Stimulated activated CD8-positive, alpha-beta memory T cell treated with anti-CD3 and anti-CD28 coated beads, Interleukin-12 subunit alpha, Interleukin-12 subunit beta, amount 100 ng/mL, for 1 hour (primary cell): ENCODE results near the gene C3orf62.

Source experiments
- DNase-seq: peaks from one replicate; pipeline ENCODE4 v3.0.0-alpha.2; 2020; ENCODE audit warnings: low read depth

C3orf62 gene

DNA sequence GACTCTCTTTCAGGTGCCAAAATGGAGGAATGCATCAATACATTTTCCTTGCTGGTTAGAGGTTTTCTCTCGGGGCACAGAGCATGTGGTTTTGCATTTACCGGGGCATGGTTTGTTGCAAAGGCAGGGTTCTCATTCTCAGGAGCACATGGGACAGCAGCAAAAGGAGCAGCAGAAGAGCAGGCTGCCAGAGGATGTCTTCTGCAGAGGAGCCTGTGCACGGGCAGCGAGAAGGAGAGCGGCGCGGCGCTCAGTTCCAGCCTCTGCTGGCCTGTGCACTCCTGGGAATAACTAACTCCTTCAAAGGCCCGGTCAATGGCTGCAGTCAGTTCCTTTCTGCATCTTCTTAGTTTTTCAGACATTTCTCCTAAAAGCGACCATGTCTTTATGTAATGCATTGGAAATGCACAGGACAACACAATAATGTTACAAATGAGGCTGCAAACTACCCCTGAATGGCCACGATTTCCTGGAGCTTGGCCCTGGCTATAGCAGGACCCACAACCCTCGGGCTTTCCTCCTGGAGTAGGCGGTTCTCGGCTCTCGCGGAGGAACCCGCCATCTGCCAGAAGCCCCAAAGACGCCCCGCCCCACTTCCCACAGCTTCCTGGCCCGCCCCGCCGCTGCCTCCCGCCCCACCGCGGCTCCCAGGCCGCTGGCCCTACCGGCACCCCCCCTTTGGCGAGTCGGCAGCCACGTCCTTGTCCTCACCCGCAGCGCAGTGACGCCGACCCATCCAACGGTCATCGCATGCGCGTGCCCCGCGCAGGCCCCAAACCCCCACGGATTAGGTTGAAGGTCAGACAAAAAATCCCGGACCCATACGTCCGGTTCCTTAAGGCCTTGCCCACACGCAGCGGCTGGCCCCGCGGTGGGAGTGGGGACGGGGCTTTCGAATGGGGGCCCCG lies at the start of gene C3orf62:
C3orf62 (minus strand) TSS at position 758 of the 908 bp plus-strand sequence; CDS start at position 398, 360 bp downstream.
- DNase-seq = peak; percentile 51

DNA sequence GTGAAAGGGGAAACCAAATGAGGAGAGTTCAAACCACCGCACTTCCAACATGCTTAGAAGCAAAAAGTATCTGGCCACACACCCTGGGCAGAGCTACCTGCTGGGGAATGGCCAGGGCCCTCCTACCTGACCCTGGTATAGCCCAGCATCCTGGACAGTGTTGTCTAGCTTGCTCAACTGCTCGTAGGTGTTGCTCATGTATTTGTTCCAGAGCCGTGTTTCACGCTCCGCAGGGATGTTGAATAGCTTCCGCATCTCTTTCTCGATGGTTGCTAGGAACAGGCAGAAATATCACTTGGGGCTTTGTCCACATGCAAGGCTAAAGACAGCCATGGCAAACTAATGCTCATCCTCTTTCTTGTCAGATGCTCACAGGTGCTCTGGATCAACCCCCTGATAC lies 47.7 kb upstream of the C3orf62 start:
- DNase-seq = no peak

DNA sequence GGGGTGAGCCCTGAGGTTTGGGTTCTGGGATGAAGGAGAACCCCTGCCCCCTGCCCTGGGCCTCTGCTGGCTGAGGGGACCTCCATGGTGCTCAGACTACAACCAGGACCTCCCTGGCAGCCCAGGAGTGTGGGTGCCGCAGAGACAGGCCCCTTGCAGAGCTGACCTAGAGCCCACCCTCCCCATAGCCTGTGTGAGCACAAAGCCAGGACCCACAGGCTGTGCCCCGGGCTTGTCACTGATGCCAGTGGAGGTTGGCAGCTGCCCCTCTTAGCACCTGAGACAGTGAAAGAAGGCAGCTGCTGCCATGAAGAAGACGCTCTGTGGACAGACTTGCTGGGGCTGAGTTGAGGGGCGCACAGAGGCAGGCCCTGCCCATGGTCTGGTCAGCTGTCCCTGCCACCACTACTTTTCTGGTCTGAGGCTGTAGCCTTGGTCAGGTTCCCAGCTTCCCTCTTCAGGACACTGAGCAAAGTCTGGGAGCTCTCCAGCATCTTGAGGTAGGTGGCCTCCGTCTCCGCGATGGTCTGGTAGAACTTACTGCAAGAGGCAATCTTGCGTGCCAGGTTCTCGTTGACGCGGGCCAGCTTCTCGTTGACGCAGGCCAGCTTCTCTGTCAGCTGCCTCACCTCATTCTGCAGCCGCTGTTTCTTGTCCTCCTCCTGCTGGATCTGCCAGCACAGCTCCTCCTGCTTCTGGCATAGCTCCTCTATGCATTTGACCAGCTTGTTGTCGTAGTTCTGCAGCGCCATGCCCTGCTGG lies 39.8 kb upstream of the C3orf62 start:
- DNase-seq = no peak

DNA sequence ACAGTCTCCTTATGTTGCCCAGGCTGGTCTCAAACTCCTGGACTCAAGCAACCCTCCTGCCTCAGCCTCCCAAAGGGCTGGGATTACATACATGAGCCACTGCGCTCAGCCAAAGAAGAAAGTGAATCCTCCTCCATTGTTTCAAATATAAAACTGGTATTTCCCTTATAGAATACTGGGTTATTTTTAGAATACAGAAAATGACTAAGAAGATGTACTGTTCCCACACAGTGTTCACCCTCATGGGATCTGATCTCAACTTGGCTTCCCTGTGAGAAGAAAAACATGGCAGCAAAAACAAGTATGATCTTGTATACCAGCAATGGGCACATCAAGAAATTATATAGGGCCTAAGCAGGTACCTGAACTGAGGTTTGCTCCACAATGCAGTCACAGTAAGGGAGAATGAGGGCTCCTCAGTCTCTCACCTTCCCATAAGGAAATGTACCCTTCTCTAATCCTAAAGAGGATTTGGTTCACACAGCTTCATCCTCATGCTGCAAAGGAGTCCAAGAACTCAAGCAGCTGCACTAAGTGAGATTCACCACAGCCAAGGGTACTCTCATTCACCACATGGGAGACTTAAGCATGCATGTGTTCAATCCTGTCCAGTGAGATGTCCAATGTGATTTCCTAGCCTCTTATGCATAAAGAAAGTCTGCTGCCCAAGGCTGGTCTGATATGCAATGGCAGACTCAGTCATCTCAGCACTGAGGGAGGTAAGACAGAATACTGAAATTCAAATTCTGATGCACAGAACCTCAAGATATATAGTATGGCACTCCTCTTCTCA lies 37.1 kb upstream of the C3orf62 start:
- DNase-seq = no peak

DNA sequence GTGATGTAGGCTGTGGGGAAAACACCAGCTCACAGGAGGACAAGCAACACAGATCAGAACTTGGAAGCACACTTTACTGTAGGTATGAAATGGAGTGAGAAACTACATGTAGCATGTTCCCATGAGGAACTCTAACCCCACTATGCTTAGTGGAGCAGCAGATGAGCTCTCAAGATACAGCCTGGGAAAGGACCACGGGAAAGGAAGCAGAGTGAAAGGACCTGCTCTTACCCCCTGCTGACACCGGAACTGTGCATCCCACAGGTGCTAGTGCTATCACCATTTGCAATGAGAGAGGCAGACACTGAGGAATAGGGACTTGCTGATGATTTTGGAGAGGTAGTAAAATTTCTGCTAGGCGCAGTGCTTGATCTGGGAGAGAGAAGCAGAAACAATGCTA lies 34.3 kb upstream of the C3orf62 start:
- no peak for DNase-seq

DNA sequence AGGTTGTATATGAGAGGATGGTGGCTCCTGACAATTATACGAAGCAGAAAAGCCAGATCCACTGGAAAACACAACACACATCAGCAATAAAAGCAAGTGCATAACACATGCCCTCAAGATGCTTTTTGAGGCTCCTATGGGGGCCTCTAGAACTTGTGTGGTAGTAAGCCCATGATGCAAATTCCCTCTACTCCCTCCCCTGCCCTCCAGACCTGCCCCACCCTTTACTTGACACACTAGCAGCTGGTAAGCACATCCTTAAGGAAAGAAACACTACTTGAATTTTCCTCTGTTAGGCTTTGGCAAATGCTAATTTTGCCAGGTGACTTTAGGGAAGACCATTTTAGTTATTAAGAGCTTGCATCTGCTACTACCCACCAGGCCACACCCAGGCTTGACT lies 33.6 kb upstream of the C3orf62 start:
- no peak for DNase-seq

DNA sequence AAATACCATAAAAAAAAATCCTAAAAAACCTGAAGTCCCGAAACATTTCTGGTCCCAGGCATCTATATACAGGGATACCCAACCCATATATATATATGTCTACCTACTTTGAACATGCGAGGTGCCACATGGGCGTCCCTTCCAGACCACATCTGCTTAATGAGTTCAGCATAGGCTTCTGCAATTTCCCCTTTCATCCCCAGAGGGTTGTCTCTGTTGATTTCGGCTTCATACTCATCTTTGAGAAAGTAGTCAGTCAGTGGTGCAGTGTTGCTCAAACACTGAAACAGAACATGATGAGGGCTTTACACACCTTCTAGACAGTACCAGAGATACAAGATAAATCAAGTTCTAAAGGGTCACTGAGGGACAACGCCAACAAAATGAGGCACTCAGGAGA lies 28.6 kb upstream of the C3orf62 start:
- DNase-seq = no peak

DNA sequence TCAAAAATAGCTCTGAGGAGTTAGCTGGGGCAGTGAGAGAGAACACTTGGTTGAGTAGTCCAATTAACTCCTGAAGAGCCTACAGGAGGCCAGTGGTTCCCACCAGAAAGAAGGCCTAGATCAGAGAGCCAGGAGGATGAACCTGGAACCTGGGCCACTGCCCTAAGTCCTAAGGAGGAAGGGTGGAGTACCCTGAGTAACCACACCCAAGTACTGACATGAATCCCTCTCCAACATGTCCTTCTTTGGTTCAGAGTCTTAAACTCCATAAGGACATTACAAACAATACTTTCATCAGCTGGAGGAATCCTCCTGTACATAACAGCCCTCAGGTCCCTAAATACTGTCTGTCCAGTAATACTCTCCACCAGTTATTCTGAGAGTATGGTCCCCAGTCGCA lies 25.6 kb upstream of the C3orf62 start:
- no peak for DNase-seq

DNA sequence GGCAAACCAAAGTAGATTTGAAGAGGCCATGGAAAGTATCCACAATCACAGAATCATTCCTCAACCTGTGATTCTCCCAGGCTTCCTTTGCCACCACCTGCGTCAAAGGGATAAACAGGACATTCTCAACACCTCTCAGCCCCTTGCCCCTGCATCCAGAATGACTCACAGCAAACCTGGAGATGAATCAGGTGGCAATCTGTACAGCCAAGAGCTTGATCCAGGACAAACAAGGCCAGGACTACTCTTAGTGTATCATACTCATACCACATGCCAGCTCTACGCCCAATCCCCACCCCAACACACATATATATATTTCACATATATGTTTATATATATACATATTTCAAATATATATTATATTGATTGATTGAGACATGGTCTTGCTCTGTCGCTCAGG lies 23.6 kb upstream of the C3orf62 start:
- DNase-seq = no peak

DNA sequence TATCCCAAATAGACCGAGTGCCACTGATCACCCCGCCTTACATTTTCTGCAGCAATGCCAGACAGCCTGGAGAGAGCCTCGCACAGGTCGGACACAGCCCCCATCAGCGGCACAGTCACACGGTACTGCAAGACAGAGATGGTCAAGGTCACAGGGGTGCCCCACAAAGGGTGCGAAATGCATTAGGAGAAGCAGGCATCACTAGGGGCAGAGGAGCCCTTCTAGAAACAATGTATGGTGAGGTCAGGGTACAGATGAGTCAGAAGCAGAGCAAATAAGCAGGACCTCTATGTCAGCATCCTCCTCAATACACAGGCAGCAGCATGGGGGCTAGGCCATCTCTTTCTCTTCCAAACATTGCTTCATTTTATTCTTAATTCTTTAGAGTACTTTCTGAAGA lies 21.5 kb upstream of the C3orf62 start:
- no peak for DNase-seq

DNA sequence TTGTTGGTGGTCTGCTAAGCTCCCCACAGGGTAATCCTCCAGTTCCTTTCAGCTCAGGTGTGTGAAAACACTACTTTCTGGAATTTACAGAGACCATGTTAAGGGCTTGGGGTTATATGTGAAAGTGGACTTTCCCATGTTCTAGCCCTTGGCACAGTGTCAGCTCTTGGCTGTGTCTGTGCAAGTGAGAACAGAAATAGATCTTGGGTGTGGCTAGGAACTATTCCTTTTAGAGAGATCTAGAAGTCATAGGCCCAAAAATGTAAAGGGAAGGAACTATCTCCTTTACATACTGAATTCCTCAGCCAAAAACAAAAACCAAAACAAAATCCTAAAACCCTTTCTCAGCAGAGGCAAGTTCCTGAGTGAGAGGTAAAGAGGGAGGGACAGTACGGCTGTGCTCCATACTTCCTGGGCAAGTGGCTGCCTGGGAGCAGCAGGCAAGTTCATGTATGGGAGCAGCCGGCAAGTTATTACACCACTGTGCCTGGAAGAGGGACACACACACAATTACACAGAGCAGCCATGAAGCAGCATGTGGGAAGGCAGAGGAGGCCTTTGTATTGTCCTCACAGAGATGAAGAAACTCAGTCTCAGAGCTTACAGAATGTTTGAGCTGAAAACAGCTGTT lies 19.9 kb upstream of the C3orf62 start:
- no peak for DNase-seq

DNA sequence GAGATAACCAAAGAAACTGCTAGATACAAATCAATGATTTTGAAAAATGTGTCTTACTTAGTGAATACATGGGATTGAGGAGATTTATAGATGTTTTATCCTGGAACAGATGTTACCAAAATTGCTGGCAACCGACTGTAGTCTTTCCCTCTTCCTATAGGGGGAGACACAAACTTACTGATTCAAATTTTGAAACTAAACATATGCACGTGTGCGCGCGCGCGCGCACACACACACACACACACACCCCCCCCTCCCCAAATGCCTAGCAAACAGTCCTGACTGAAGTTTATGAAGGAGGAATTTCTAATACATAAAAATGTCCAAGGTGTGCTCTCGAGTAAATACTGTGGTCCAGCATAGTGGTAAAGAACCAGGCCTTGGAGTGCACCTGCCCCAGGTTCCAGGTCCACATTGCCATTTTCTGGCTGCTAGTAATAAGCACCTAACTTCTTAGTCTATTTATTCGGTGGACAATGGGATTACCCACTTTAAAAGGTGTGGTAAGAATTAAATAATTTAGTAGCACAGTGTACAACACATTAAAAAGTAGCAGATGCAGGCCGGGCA lies 18.5 kb upstream of the C3orf62 start:
- DNase-seq = peak; percentile 5

DNA sequence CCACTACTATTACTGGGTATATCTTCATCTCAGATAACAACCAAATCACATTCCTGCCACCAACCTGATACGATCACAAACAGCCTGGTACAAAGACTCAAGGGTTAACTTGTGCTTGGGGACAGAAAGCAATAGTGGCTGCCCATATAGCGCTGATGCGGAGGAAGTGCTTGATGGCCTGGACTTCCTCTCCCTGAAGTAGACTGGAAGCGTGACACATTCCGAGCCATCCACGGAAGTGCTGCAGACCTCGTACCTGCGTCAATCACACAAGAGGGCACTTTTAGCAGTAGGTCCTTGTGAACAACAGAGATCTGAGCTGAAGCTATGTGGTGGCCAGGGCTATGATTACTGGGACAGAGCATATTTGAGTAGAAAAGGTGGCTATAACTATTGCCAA lies 17.3 kb upstream of the C3orf62 start:
- DNase-seq = no peak

DNA sequence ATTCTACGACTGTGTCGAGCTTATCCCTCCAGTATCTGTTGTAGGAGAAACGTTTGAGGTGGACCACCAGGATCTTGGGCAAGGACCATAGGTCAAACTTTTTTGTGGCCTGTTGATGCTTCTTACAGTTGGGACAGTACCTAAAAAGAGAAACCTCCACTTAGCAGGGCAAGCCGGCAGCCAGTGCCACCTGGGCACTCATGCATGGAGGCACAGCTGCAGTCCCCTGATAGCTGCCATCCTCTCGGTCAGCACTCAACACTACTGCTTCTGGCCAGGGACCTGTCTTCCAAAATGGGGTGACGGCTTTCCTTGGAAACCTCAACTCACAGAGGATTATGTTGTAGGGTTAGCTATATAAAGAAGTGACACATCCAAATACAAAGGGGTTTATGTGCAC lies 7.0 kb upstream of the C3orf62 start:
- DNase-seq = no peak

DNA sequence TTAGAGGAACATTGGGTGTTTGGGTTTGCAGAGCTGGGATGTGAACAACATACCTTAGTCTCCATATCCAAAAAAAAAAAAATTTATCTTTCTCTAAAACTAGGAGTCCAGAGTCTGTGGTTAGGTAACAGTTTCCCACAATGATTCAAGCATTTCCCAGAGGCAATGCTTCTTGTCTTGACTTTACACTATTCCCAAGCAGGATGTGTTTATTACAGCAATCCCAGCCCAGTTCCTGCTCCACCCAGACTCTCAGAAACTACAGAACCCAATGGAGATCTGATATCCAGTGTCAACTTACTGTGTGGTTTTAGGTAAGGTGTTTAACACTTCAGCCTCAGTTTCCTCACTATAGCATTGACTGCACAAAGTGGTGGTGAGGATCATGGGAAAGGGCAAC lies 2.3 kb upstream of the C3orf62 start:
- DNase-seq = no peak

DNA sequence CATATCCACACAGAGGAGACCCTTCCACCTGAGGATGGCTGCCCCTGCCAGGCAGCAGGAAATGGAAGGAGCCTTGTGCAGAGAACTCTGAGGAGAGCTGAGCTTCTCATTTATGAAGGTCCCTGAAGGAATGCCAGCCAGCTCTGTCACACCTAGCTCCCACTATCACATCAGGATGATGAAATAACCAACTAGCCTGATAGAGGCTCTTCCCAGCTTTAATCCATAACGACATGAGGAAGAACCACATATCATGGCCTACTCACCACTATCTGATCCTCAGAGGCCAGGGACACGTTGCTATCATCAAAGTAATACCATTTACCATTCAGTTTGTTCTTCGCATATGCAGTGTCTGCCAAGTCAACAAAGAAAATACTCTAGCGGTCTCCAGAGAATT lies 1.5 kb upstream of the C3orf62 start:
- DNase-seq = no peak

DNA sequence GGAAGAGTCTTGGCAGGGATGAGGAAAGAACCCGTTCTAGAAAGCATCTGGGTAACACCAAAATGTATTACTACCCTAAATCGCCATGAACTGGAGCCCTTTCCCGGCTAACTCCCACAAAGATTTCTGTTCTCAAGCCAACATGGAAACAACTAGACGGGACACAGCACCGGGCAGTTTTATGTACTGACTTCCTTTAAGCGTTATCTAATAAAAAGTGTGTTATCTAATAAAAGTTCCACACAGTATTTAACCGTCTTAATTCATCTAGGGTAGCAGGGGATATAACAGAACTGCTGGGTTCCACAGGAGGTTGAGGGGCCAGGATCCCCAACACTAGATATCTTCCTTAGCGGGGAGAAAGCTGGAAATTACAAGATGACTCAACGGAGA lies 347 bp upstream of the C3orf62 start:
- DNase-seq = no peak

DNA sequence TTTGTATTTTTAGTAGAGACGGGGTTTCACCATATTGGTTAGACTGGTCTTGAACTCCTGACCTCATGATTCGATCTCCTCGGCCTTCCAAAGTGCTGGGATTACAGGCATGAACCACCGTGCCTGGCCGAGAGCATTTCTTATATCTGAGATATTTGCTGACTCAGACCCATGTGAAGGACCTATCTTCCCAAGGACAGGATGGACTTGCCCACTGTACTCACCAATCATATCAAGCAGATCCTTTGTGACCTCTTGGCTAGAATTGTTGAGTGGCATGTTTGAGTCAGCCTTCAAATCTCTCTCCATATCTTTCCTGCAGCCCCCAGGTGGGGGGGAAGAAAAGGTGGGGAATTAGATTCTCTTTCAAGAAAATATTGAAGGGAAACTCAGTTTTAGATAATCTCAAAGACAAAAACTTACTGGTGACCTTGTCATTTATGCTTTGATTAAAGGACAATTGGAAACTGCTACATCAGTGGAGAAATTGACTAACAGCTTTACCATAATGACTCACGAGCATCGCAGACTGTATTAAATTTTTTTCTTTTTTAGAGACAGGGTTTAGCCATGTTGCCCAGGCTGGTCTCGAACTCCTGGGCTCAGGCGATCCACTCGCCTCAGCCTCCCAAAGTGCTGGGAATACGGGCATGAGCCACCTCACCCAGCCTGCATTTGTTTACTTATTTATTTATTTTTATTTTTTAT lies 3.1 kb downstream of the C3orf62 start:
- DNase-seq = no peak

DNA sequence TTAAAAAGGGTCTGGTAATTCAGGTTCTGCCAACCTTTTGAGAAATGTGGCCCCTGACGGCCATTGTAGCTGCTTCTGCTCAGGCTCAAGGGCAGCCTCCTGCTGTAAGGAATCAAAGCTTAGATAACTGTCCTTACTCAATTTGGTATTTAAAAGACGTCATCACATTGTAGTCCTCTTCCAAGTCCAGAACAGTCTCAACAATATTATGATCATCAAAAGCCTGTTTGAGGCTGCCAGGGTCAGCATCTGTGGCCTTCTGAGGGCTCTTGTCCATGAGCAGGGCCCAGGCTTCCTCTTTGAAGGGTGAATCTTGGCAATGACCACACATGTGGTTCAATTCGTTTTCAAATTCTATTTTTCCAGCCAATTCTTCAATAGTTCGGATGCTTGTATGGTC lies 6.0 kb downstream of the C3orf62 start:
- DNase-seq = no peak

DNA sequence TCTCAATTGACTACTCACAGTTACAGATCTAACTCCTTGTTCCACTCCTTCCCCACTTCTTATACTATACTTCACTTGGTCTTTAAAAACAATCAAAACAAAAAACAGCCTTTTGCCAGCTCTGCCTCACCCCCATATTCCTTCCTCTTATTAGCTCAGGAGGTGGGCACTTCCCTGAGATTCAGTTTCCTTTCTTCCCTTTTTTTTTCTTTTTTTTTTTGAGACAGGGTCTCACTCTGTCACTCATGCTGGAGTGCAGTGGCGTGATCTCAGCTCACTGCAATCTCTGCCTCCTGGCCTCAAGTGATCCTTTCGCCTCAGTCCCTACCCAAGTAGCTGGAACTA lies 6.9 kb downstream of the C3orf62 start:
- DNase-seq = no peak

DNA sequence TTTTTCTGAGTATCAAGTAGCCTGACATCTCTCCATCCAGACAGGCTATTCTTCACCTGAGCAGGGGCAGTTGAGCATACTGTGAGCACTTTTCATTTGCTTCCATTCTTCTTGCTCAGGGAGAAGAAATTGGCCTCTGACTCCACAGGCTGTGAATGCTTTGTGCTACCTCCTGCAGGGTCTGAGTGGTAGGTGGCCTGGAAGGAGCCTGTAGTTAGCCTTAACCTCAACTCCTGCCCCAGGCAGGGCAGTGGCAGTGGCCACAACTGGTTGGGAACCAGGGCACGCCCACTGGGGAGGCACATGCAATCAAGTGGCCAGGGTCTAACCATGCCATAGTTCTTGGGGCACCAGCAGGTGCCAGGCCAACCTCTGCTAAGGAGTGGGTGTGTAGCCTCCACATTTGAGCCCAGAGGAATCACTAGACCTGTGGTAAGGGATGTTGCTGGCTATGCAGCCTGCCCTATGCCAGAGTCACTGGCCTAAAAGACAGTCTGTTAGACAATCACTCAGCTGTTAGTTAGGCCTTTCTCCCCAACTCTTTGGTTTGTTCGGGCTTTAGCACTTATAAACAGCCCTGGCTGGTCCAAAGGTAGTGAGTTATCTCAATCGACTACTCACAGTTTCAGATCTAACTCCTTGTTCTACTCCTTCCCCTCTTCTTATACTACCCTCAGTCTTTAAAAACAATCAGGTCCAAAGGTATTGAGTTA lies 7.4 kb downstream of the C3orf62 start:
- no peak for DNase-seq
